ENCODE measurements around the gene IL12RB2.

The IL12RB2 gene

GRCh38 chr1:67290236-67290635 is 17.4 kb upstream of the IL12RB2 start:
- no peak overlapping the region for H3K18ac ChIP-seq (ENCODE audit: low read length)
- no peak overlapping the region for H3K4me2 ChIP-seq (ENCODE audit: low read length)
- H3K79me2 ChIP-seq (ENCODE audit: control insufficient read depth, insufficient read depth, low read length, poor library complexity): no peaks in the 10 kb centered on the region
- DNase-seq: no peak
- H2BK5ac ChIP-seq (ENCODE audit: low read depth, low read length, poor library complexity): no peak overlapping the region
- H3K79me1 ChIP-seq (ENCODE audit: low read length): no peaks in the 10 kb centered on the region
- H4K12ac ChIP-seq (ENCODE audit: low read depth, low read length): no peak overlapping the region
- H3K9me3 ChIP-seq (ENCODE audit: insufficient read depth, low read depth, low read length): no peaks in the 10 kb centered on the region
- H3K36me3 ChIP-seq (ENCODE audit: control insufficient read depth in 1 of 2, insufficient read depth in 2 of 2, low read length in 2 of 2): no peaks in the 10 kb centered on the region
- no peak overlapping the region for H4K91ac ChIP-seq (ENCODE audit: low read depth, low read length)
- H2BK120ac ChIP-seq (ENCODE audit: insufficient read depth, low read length, poor library complexity): no peak overlapping the region
- no peak overlapping the region for H2AFZ ChIP-seq (ENCODE audit: insufficient read depth, low read length, poor library complexity)
- H3K27me3 ChIP-seq (ENCODE audit: insufficient read depth, low read length): no peaks in the 10 kb centered on the region
- no peak overlapping the region for H3K27ac ChIP-seq (ENCODE audit: low read depth, low read length)
- no peak overlapping the region for H3K4ac ChIP-seq (ENCODE audit: low read depth, low read length)
- H4K8ac ChIP-seq (ENCODE audit: low read depth, low read length): no peak overlapping the region
- H3K14ac ChIP-seq (ENCODE audit: low read length): no peak overlapping the region
- H3K23ac ChIP-seq (ENCODE audit: low read length): no peak overlapping the region
- no peaks in the 10 kb centered on the region for H3K4me1 ChIP-seq (ENCODE audit: control insufficient read depth in 1 of 2, insufficient read depth in 2 of 2, low read length in 2 of 2)
- H3K4me3 ChIP-seq (ENCODE audit: low read depth, low read length): no peak overlapping the region
- no peak overlapping the region for H2BK12ac ChIP-seq (ENCODE audit: low read length)
- no peak overlapping the region for H2AK5ac ChIP-seq (ENCODE audit: low read length)
- H3K9ac ChIP-seq (ENCODE audit: low read length): no peak overlapping the region
- WGBS (ENCODE audit: extremely low coverage, insufficient coverage, insufficient read length): no CpG with 5 or more reads among the region's 4 CpGs

GRCh38 chr1:67294836-67295617 is 12.6 kb upstream of the IL12RB2 start:
- Histone ChIP-seq H3K36me3 (ENCODE audit: control insufficient read depth in 1 of 2, insufficient read depth in 2 of 2, low read length in 2 of 2) (no peaks in the 10 kb centered on the region), H3K9ac (ENCODE audit: low read length) (no peak overlapping the region), H3K4ac (ENCODE audit: low read depth, low read length) (no peak overlapping the region), H2BK120ac (ENCODE audit: insufficient read depth, low read length, poor library complexity) (no peak overlapping the region), H3K79me1 (ENCODE audit: low read length) (no peaks in the 10 kb centered on the region), H4K12ac (ENCODE audit: low read depth, low read length) (no peak overlapping the region), H4K91ac (ENCODE audit: low read depth, low read length) (no peak overlapping the region), H3K4me2 (ENCODE audit: low read length) (no peak overlapping the region), H2BK5ac (ENCODE audit: low read depth, low read length, poor library complexity) (no peak overlapping the region), H2AK5ac (ENCODE audit: low read length) (no peak overlapping the region), H2AFZ (ENCODE audit: insufficient read depth, low read length, poor library complexity) (no peak overlapping the region), H3K23ac (ENCODE audit: low read length) (no peak overlapping the region), H3K14ac (ENCODE audit: low read length) (no peak overlapping the region), H2BK12ac (ENCODE audit: low read length) (no peak overlapping the region), H3K27ac (ENCODE audit: low read depth, low read length) (no peak overlapping the region), H3K27me3 (ENCODE audit: insufficient read depth, low read length) (no peaks in the 10 kb centered on the region), H3K9me3 (ENCODE audit: insufficient read depth, low read depth, low read length) (no peaks in the 10 kb centered on the region), H3K4me1 (ENCODE audit: control insufficient read depth in 1 of 2, insufficient read depth in 2 of 2, low read length in 2 of 2) (no peaks in the 10 kb centered on the region), H3K4me3 (ENCODE audit: low read depth, low read length) (no peak overlapping the region), H3K18ac (ENCODE audit: low read length) (no peak overlapping the region), H4K8ac (ENCODE audit: low read depth, low read length) (no peak overlapping the region), H3K79me2 (ENCODE audit: control insufficient read depth, insufficient read depth, low read length, poor library complexity) (no peaks in the 10 kb centered on the region)
- WGBS (ENCODE audit: extremely low coverage, insufficient coverage, insufficient read length): no CpG with 5 or more reads among the region's 9 CpGs
- DNase-seq: no peak

- no peak overlapping the region for H3K14ac ChIP-seq (ENCODE audit: low read length)
- H3K4ac ChIP-seq (ENCODE audit: low read depth, low read length): no peak overlapping the region
- no CpG with 5 or more reads among the region's 2 CpGs for WGBS (ENCODE audit: extremely low coverage, insufficient coverage, insufficient read length)
- no peak overlapping the region for H3K9ac ChIP-seq (ENCODE audit: low read length)
- no peaks in the 10 kb centered on the region for H3K4me1 ChIP-seq (ENCODE audit: control insufficient read depth in 1 of 2, insufficient read depth in 2 of 2, low read length in 2 of 2)
- no peaks in the 10 kb centered on the region for H3K36me3 ChIP-seq (ENCODE audit: control insufficient read depth in 1 of 2, insufficient read depth in 2 of 2, low read length in 2 of 2)
- no peak overlapping the region for H4K8ac ChIP-seq (ENCODE audit: low read depth, low read length)
- no peaks in the 10 kb centered on the region for H3K79me2 ChIP-seq (ENCODE audit: control insufficient read depth, insufficient read depth, low read length, poor library complexity)
- no peak overlapping the region for H2BK5ac ChIP-seq (ENCODE audit: low read depth, low read length, poor library complexity)
- H2BK12ac ChIP-seq (ENCODE audit: low read length): no peak overlapping the region
- no peak for DNase-seq
- no peak overlapping the region for H3K4me2 ChIP-seq (ENCODE audit: low read length)
- no peak overlapping the region for H3K27ac ChIP-seq (ENCODE audit: low read depth, low read length)
- no peaks in the 10 kb centered on the region for H3K9me3 ChIP-seq (ENCODE audit: insufficient read depth, low read depth, low read length)
- H3K79me1 ChIP-seq (ENCODE audit: low read length): no peaks in the 10 kb centered on the region
- H2BK120ac ChIP-seq (ENCODE audit: insufficient read depth, low read length, poor library complexity): no peak overlapping the region
- no peak overlapping the region for H4K91ac ChIP-seq (ENCODE audit: low read depth, low read length)
- no peaks in the 10 kb centered on the region for H3K27me3 ChIP-seq (ENCODE audit: insufficient read depth, low read length)
- no peak overlapping the region for H4K12ac ChIP-seq (ENCODE audit: low read depth, low read length)
- no peak overlapping the region for H2AK5ac ChIP-seq (ENCODE audit: low read length)
- no peak overlapping the region for H3K18ac ChIP-seq (ENCODE audit: low read length)
- H3K23ac ChIP-seq (ENCODE audit: low read length): no peak overlapping the region
- H2AFZ ChIP-seq (ENCODE audit: insufficient read depth, low read length, poor library complexity): no peak overlapping the region
- no peak overlapping the region for H3K4me3 ChIP-seq (ENCODE audit: low read depth, low read length)
Measured at GRCh38 chr1:67298762-67299161, 8.9 kb upstream of the IL12RB2 start.

DNA sequence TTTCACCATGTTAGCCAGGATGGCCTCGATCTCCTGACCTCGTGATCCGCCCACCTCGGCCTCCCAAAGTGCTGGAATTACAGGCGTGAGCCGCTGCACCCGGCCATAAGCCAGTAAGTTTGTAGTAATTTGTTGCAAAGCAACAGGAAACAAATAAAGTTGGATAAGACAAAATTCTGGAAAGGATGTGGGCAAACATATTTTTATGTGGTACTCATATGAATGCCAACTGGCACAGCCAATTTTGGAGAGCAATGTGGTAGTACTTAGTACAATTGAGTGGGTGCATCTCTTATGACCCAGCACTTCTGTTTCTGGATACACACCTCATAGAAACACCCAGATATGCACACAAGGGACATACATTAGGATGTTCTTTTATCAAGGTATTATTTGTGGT is 8.4 kb upstream of the IL12RB2 start:
- H3K4me3 ChIP-seq (ENCODE audit: low read depth, low read length): no peak overlapping the region
- no peak overlapping the region for H3K27ac ChIP-seq (ENCODE audit: low read depth, low read length)
- H2AK5ac ChIP-seq (ENCODE audit: low read length): no peak overlapping the region
- H2BK120ac ChIP-seq (ENCODE audit: insufficient read depth, low read length, poor library complexity): no peak overlapping the region
- no peak overlapping the region for H2AFZ ChIP-seq (ENCODE audit: insufficient read depth, low read length, poor library complexity)
- no peaks in the 10 kb centered on the region for H3K27me3 ChIP-seq (ENCODE audit: insufficient read depth, low read length)
- H3K79me1 ChIP-seq (ENCODE audit: low read length): no peaks in the 10 kb centered on the region
- no peaks in the 10 kb centered on the region for H3K79me2 ChIP-seq (ENCODE audit: control insufficient read depth, insufficient read depth, low read length, poor library complexity)
- no peak overlapping the region for H3K14ac ChIP-seq (ENCODE audit: low read length)
- no peak overlapping the region for H3K4ac ChIP-seq (ENCODE audit: low read depth, low read length)
- H4K8ac ChIP-seq (ENCODE audit: low read depth, low read length): no peak overlapping the region
- no peak overlapping the region for H3K4me2 ChIP-seq (ENCODE audit: low read length)
- DNase-seq: no peak
- H3K9me3 ChIP-seq (ENCODE audit: insufficient read depth, low read depth, low read length): no peaks in the 10 kb centered on the region
- H4K12ac ChIP-seq (ENCODE audit: low read depth, low read length): no peak overlapping the region
- H3K36me3 ChIP-seq (ENCODE audit: control insufficient read depth in 1 of 2, insufficient read depth in 2 of 2, low read length in 2 of 2): no peaks in the 10 kb centered on the region
- no peak overlapping the region for H3K23ac ChIP-seq (ENCODE audit: low read length)
- H3K9ac ChIP-seq (ENCODE audit: low read length): no peak overlapping the region
- no peak overlapping the region for H2BK5ac ChIP-seq (ENCODE audit: low read depth, low read length, poor library complexity)
- H3K4me1 ChIP-seq (ENCODE audit: control insufficient read depth in 1 of 2, insufficient read depth in 2 of 2, low read length in 2 of 2): no peaks in the 10 kb centered on the region
- H4K91ac ChIP-seq (ENCODE audit: low read depth, low read length): no peak overlapping the region
- no CpG with 5 or more reads among the region's 7 CpGs for WGBS (ENCODE audit: extremely low coverage, insufficient coverage, insufficient read length)
- H3K18ac ChIP-seq (ENCODE audit: low read length): no peak overlapping the region
- no peak overlapping the region for H2BK12ac ChIP-seq (ENCODE audit: low read length)
